H1 (cell line): Measurements from ENCODE around the gene CAMK1G. TPM values are rescaled to one million over a fixed set of nuclear protein-coding genes. Genes with fewer than 3 reads are reported as not detected.

ENCODE experiments used
- BRCA1 ChIP-seq: IDR thresholded peaks from 2 replicates; pipeline ENCODE4 v1.6.1; 2012; ENCODE audit warnings: low read depth, low read length, improper control_type of control experiment
- CBX5 ChIP-seq: fragments of 300-800, 300-1000 bp; sonication (generic); IDR thresholded peaks from 2 replicates; pipeline ENCODE4 v1.7.1; 2016; ENCODE audit warnings: antibody characterized with exemption, low read length, low read depth
- GABPA ChIP-seq: IDR thresholded peaks from 2 replicates; pipeline ENCODE4 v1.6.1; 2011; ENCODE audit warnings: mild to moderate bottlenecking, low read length, moderate library complexity, borderline replicate concordance; ENCODE audit not compliant: insufficient read depth
- HDAC6 ChIP-seq: IDR thresholded peaks from one replicate; pipeline ENCODE4 v1.7.1; 2012; ENCODE audit warnings: low read depth, mild to moderate bottlenecking, inconsistent platforms, low read length, moderate library complexity
- JUN ChIP-seq: IDR thresholded peaks from 2 replicates; pipeline ENCODE4 v1.6.1; 2011; ENCODE audit warnings: low read depth, mild to moderate bottlenecking, improper control_type of control experiment, low read length
- POLR2A ChIP-seq, 2 experiments: IDR thresholded peaks; 1 replicate in 1 of 2; 2 replicates in 1 of 2; pipeline ENCODE4 v1.6.1; 2011; ENCODE audit warnings: low read depth in 2 of 2, low read length in 2 of 2, mild to moderate bottlenecking in 2 of 2; ENCODE audit errors: control extremely low read depth in 1 of 2
- RNF2 ChIP-seq: fragments of 200-900, 300-1000 bp; sonication (generic); IDR thresholded peaks from 2 replicates; pipeline ENCODE4 v1.7.1; 2016; ENCODE audit warnings: borderline replicate concordance, low read depth, mild to moderate bottlenecking, antibody characterized with exemption, low read length; ENCODE audit not compliant: poor library complexity, severe bottlenecking; ENCODE audit errors: missing control alignments
- SIRT6 ChIP-seq: IDR thresholded peaks from one replicate; pipeline ENCODE4 v1.7.1; 2012; ENCODE audit warnings: low read length, inconsistent platforms
- polyA plus RNA-seq, 7 experiments: library from polyadenylated mRNA; depleted of rRNA in 3 of 7; stranded (reverse) in 5 of 7; unstranded in 2 of 7; fragments of >200 nt in 5 of 7; fragments of 200-250 nt in 2 of 7; gene quantifications; 1 replicate in 5 of 7; 2 replicates in 1 of 7; 4 replicates in 1 of 7; pipeline versions ENCODE4 v1.2.1 to v1.2.3, GENCODE V29; 2011 to 2013; ENCODE audit warnings: missing spikeins in 2 of 7, mixed read lengths in 2 of 7
- total RNA-seq: library from RNA; stranded (reverse); fragmentation: NEBNext Ultra II Directional; extraction: Animal tissue kit (Norgen Biotek cat#: 25700); gene quantifications from 2 replicates; pipeline ENCODE4 v1.2.1, GENCODE V29; 2021

CAMK1G gene
- total and polyA plus RNA-seq, 2 of the 8 experiments (the other 6 are each of a cell fraction or from before 2014, with no cell fraction given), result 1.00 to 1.0 TPM

DNA sequence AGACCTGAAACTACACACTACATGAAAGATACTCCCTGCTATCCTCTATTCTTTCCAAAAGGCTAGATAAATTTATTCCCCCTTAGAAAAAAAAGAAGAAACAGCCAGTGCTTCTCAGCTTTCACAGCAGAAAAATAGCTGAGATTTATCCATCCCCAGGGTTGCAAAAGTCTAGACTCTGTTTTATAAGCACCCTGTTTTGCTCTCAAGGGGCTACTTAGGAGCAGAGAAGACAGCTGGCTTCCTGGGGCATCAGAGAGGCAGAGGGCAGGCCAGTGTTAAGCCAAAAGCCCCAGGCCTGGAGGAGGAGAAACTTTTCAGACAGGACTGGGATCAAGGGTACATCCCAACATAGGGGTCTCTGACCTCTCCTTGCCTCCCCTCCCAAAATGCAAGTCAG is 64.8 kb downstream of the CAMK1G start (continued):
- TF ChIP-seq GABPA (no peak), JUN (no peak), CBX5 (no peak), SIRT6 (no peak), HDAC6 (no peak), POLR2A (IDR thresholded peaks at IDR 0.05; ENCODE audit: control extremely low read depth in 1 of 2, low read depth in 2 of 2, low read length in 2 of 2) (no peak), RNF2 (no peak), BRCA1 (no peak)
